HL-60 (cell line): ENCODE data around the gene TMC5.

Experiments
- DNase-seq, 2 experiments: peaks; one replicate each; pipeline ENCODE4 v3.0.0-alpha.2; 2010 to 2020; ENCODE audit warnings: low read depth in 1 of 2, low spot score in 1 of 2
- H3K27ac ChIP-seq: fragments of 250-450 bp; sonication (Bioruptor Pico); replicated peaks from 2 replicates; pipeline ENCODE4 v1.5.1; 2020; ENCODE audit warnings: mild to moderate bottlenecking, moderate library complexity
- H3K27me3 ChIP-seq: fragments of 250-450 bp; sonication (Bioruptor Pico); 2 replicates; pipeline ENCODE4 v1.5.1; 2021; ENCODE audit warnings: mild to moderate bottlenecking, moderate library complexity; ENCODE audit not compliant: insufficient read depth, poor library complexity, severe bottlenecking
- H3K4me3 ChIP-seq: replicated peaks from 2 replicates; pipeline ENCODE4 v1.5.1; 2011; ENCODE audit warnings: mild to moderate bottlenecking, control low read depth, low read length; ENCODE audit not compliant: insufficient read depth
- GABPA ChIP-seq: IDR thresholded peaks from 2 replicates; pipeline ENCODE4 v1.6.1; 2012; ENCODE audit warnings: low read depth
- POLR2AphosphoS5 ChIP-seq: IDR thresholded peaks from 2 replicates; pipeline ENCODE4 v1.6.1; 2012; ENCODE audit warnings: low read depth
- SPI1 ChIP-seq: IDR thresholded peaks from 2 replicates; pipeline ENCODE4 v1.6.1; 2012; ENCODE audit warnings: low read depth, mild to moderate bottlenecking, borderline replicate concordance
- TF ChIP-seq, protein P1 (sequence below): IDR thresholded peaks from 2 replicates; pipeline ENCODE4 v1.6.1; 2012; ENCODE audit warnings: low read depth; ENCODE audit not compliant: insufficient replicate concordance
- TF ChIP-seq, protein P2 (sequence below): IDR thresholded peaks from one replicate; pipeline ENCODE4 v1.5.1; 2011; ENCODE audit warnings: low read length, control low read depth, inconsistent platforms; ENCODE audit not compliant: insufficient read depth

TMC5 gene

DNA sequence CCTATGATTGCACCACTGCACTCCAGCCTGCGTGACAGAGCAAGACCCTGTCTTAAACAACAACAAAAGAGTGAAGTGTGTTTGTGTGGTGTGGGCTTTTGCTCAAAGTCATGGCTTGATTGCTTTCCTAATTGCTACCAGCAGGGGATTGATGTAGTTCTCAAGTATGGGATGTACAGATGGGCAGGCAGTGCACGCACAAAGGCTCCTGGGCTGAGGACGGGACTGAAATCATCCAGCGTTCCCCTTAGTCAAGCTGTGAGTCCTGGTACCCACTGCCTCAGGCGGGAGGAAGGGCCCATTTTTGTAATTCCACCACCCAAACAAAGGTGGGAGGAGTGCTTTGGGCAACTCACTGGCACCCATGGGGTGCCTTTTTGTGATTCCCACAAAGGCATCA lies 56.9 kb downstream of the TMC5 start:
- Histone ChIP-seq H3K27ac (no peak overlapping the region), H3K4me3 (no peak overlapping the region), H3K27me3 (no peaks in the 10 kb centered on the region)
- TF ChIP-seq POLR2AphosphoS5 (no peak), SPI1 (no peak), GABPA (no peak)
- TF ChIP-seq, protein P1, sequence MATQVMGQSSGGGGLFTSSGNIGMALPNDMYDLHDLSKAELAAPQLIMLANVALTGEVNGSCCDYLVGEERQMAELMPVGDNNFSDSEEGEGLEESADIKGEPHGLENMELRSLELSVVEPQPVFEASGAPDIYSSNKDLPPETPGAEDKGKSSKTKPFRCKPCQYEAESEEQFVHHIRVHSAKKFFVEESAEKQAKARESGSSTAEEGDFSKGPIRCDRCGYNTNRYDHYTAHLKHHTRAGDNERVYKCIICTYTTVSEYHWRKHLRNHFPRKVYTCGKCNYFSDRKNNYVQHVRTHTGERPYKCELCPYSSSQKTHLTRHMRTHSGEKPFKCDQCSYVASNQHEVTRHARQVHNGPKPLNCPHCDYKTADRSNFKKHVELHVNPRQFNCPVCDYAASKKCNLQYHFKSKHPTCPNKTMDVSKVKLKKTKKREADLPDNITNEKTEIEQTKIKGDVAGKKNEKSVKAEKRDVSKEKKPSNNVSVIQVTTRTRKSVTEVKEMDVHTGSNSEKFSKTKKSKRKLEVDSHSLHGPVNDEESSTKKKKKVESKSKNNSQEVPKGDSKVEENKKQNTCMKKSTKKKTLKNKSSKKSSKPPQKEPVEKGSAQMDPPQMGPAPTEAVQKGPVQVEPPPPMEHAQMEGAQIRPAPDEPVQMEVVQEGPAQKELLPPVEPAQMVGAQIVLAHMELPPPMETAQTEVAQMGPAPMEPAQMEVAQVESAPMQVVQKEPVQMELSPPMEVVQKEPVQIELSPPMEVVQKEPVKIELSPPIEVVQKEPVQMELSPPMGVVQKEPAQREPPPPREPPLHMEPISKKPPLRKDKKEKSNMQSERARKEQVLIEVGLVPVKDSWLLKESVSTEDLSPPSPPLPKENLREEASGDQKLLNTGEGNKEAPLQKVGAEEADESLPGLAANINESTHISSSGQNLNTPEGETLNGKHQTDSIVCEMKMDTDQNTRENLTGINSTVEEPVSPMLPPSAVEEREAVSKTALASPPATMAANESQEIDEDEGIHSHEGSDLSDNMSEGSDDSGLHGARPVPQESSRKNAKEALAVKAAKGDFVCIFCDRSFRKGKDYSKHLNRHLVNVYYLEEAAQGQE, result no peak
- TF ChIP-seq, protein P2, sequence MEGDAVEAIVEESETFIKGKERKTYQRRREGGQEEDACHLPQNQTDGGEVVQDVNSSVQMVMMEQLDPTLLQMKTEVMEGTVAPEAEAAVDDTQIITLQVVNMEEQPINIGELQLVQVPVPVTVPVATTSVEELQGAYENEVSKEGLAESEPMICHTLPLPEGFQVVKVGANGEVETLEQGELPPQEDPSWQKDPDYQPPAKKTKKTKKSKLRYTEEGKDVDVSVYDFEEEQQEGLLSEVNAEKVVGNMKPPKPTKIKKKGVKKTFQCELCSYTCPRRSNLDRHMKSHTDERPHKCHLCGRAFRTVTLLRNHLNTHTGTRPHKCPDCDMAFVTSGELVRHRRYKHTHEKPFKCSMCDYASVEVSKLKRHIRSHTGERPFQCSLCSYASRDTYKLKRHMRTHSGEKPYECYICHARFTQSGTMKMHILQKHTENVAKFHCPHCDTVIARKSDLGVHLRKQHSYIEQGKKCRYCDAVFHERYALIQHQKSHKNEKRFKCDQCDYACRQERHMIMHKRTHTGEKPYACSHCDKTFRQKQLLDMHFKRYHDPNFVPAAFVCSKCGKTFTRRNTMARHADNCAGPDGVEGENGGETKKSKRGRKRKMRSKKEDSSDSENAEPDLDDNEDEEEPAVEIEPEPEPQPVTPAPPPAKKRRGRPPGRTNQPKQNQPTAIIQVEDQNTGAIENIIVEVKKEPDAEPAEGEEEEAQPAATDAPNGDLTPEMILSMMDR, result no peak
- DNase-seq, result no peak

DNA sequence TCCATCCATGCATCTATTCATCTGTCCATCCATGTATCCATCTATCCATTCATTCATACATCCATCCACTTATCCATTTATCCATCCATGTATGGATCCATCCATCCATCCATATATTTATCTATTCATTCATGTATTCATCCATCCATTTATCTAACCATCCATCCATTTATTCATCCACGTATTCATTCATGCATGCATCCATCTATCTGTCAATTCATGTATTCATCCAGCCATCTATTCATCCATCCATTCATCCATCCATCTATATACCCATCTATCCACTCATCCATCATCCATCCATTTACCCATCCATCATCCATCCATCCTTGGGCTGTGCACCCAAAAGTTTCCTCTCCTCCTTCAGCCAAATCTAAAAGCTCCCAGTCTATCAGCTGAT lies 60.8 kb downstream of the TMC5 start:
- Histone ChIP-seq H3K27me3 (no peaks in the 10 kb centered on the region), H3K27ac (no peak overlapping the region), H3K4me3 (no peak overlapping the region)
- DNase-seq, result no peak
- TF ChIP-seq GABPA (no peak), SPI1 (no peak), POLR2AphosphoS5 (no peak)
- TF ChIP-seq, protein P2, result no peak
- TF ChIP-seq, protein P1, result no peak

DNA sequence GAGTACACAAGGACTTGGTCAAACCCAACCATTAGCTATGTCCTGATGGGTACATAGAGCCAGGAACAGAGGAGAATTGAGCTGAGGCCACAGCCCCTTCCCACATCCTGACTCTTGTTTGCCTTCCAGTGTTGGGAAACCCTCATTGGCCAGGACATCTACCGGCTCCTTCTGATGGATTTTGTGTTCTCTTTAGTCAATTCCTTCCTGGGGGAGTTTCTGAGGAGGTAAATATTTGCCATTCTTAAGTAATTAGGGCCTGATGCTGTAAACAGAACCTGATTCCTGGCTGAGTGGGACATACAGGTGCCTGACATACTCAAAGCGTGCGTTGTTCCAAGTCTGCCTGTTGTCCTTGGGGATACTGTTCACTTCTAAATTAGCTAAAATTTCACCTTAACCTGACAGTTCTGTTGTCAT lies 61.6 kb downstream of the TMC5 start:
- H3K4me3 ChIP-seq, result no peak overlapping the region
- no peak for TF ChIP-seq GABPA
- TF ChIP-seq, protein P1, result no peak
- no peaks in the 10 kb centered on the region for H3K27me3 ChIP-seq
- no peak for DNase-seq
- H3K27ac ChIP-seq, result no peak overlapping the region

DNA sequence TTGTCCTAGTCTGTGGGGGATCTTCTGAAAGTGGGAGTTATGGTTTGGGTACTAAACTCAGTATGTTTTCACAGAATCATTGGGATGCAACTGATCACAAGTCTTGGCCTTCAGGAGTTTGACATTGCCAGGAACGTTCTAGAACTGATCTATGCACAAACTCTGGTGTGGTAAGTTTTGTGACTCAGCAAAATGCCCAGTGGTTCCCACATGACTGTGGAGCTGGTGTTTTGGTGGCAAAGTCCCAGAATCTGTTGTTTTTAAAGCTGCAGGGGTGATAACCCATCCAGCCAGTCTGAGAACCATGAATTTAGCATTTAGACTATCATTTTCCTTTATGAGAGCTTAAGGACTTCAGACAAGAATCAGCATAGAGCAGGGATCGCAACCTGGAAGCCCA lies 63.6 kb downstream of the TMC5 start:
- no peak overlapping the region for H3K27ac ChIP-seq

More for the DNA sequence above, 63.6 kb downstream of the TMC5 start:
- no peak overlapping the region for H3K4me3 ChIP-seq
- no peak for DNase-seq
- no peaks in the 10 kb centered on the region for H3K27me3 ChIP-seq
- TF ChIP-seq GABPA, result no peak
- no peak for TF ChIP-seq POLR2AphosphoS5
- no peak for TF ChIP-seq SPI1
- TF ChIP-seq, protein P1, result no peak
- TF ChIP-seq, protein P2, result no peak
